HEK293 (cell line): Measurements from ENCODE around the gene SMNDC1.

ENCODE experiments used
- CTCF ChIA-PET: fragments of 350-600 bp; formaldehyde crosslinking; extraction: SDS; loops from one replicate; lab custom pipeline; 2021; ENCODE audit warnings: antibody characterized with exemption; lab: Yijun Ruan, JAX
- POLR2A ChIA-PET: fragments of 300-600 bp; formaldehyde crosslinking; extraction: SDS; loops from one replicate; lab custom pipeline; 2020; ENCODE audit warnings: antibody characterized with exemption, inconsistent platforms; lab: Yijun Ruan, JAX
- H3K27ac ChIP-seq: fragments of 200-500 bp; sonication (Bioruptor generic); 2 replicates; pipeline ENCODE4 v1.5.1; 2014; ENCODE audit warnings: low read depth, low read length, control low read depth, inconsistent platforms; ENCODE audit errors: extremely low read depth
- H3K36me3 ChIP-seq, 2 experiments: fragments of 200-500 bp in 1 of 2; sonication (Bioruptor generic) in 1 of 2; 1 replicate in 1 of 2; 2 replicates in 1 of 2; pipeline ENCODE4 v1.5.1; 2014 to 2017; ENCODE audit warnings: inconsistent platforms in 2 of 2, low read length in 2 of 2; ENCODE audit not compliant: control insufficient read depth in 2 of 2, insufficient read depth in 1 of 2
- H3K4me1 ChIP-seq: fragments of 200-500 bp; sonication (Bioruptor generic); 2 replicates; pipeline ENCODE4 v1.5.1; 2014; ENCODE audit warnings: mild to moderate bottlenecking, low read length, inconsistent platforms; ENCODE audit not compliant: control insufficient read depth, insufficient read depth
- H3K4me3 ChIP-seq: 2 replicates; pipeline ENCODE4 v1.5.1; 2011; ENCODE audit warnings: low read depth, mild to moderate bottlenecking, control low read depth, low read length, moderate library complexity
- H3K9me3 ChIP-seq: fragments of 200-500 bp; sonication (Bioruptor generic); 2 replicates; pipeline ENCODE4 v1.5.1; 2014; ENCODE audit warnings: low read depth, low read length, inconsistent platforms; ENCODE audit not compliant: control insufficient read depth, insufficient read depth
- ELK4 ChIP-seq: IDR thresholded peaks from 2 replicates; pipeline ENCODE4 v1.6.1; 2011; ENCODE audit warnings: mild to moderate bottlenecking, low read depth, low read length, borderline replicate concordance
- GLIS1 ChIP-seq: fragments of 450-650 bp; formaldehyde crosslinking; IDR thresholded peaks from 2 replicates; pipeline ENCODE4 v1.5.1; 2016; ENCODE audit warnings: missing biosample characterization, missing genetic modification characterization
- KLF7 ChIP-seq: fragments of 450-650 bp; formaldehyde crosslinking; IDR thresholded peaks from 2 replicates; pipeline ENCODE4 v1.5.1; 2016; ENCODE audit warnings: missing biosample characterization, missing genetic modification characterization, borderline replicate concordance
- KLF8 ChIP-seq: fragments of 450-650 bp; formaldehyde crosslinking; IDR thresholded peaks from 2 replicates; pipeline ENCODE4 v1.5.1; 2016; ENCODE audit warnings: missing biosample characterization, missing genetic modification characterization
- ZBTB48 ChIP-seq: fragments of 450-650 bp; formaldehyde crosslinking; IDR thresholded peaks from 2 replicates; pipeline ENCODE4 v1.5.1; 2016; ENCODE audit warnings: missing biosample characterization, missing genetic modification characterization
- ZBTB6 ChIP-seq: fragments of 450-650 bp; formaldehyde crosslinking; IDR thresholded peaks from 2 replicates; pipeline ENCODE4 v1.5.1; 2017; ENCODE audit warnings: missing biosample characterization, missing genetic modification characterization
- ZNF140 ChIP-seq: fragments of 450-650 bp; formaldehyde crosslinking; IDR thresholded peaks from 2 replicates; pipeline ENCODE4 v1.5.1; 2016; ENCODE audit warnings: missing biosample characterization, missing genetic modification characterization
- ZNF274 ChIP-seq, 2 experiments: fragments of 200-500 bp in 1 of 2; fragments of 450-650 bp in 1 of 2; sonication (Bioruptor generic) in 1 of 2; formaldehyde crosslinking in 1 of 2; IDR thresholded peaks; 2 replicates each; pipeline versions ENCODE4 v1.5.1 to v1.6.1; 2014 to 2016; ENCODE audit warnings: borderline replicate concordance in 1 of 2, inconsistent platforms in 1 of 2, low read length in 1 of 2, missing biosample characterization in 1 of 2, missing genetic modification characterization in 1 of 2
- ZNF311 ChIP-seq: fragments of 450-650 bp; formaldehyde crosslinking; IDR thresholded peaks from 2 replicates; pipeline ENCODE4 v1.5.1; 2017; ENCODE audit warnings: missing biosample characterization, missing genetic modification characterization, borderline replicate concordance
- ZNF398 ChIP-seq: fragments of 450-650 bp; formaldehyde crosslinking; IDR thresholded peaks from 2 replicates; pipeline ENCODE4 v1.5.1; 2017; ENCODE audit warnings: missing biosample characterization, missing genetic modification characterization
- ZNF518A ChIP-seq: fragments of 450-650 bp; formaldehyde crosslinking; conservative IDR thresholded peaks from 2 replicates; pipeline ENCODE4 v1.5.1; 2016; ENCODE audit warnings: low read depth, missing biosample characterization, missing genetic modification characterization
- ZNF555 ChIP-seq: fragments of 450-650 bp; formaldehyde crosslinking; conservative IDR thresholded peaks from 2 replicates; pipeline ENCODE4 v1.5.1; 2017; ENCODE audit warnings: missing biosample characterization, mild to moderate bottlenecking, missing genetic modification characterization, inconsistent platforms
- ZNF571 ChIP-seq: fragments of 450-650 bp; formaldehyde crosslinking; IDR thresholded peaks from 2 replicates; pipeline ENCODE4 v1.5.0; 2017; ENCODE audit warnings: missing biosample characterization, missing genetic modification characterization
- ZNF610 ChIP-seq: fragments of 450-650 bp; formaldehyde crosslinking; IDR thresholded peaks from 2 replicates; pipeline ENCODE4 v1.5.1; 2016; ENCODE audit warnings: missing biosample characterization, missing genetic modification characterization, borderline replicate concordance
- ZNF626 ChIP-seq: fragments of 450-650 bp; sonication (Bioruptor Pico); formaldehyde crosslinking; IDR thresholded peaks from 2 replicates; pipeline ENCODE4 v1.5.1; 2018; ENCODE audit warnings: missing biosample characterization, missing genetic modification characterization, inconsistent platforms
- ZNF639 ChIP-seq: fragments of 450-650 bp; formaldehyde crosslinking; IDR thresholded peaks from 2 replicates; pipeline ENCODE4 v1.5.1; 2016; ENCODE audit warnings: missing biosample characterization, missing genetic modification characterization
- ZNF664 ChIP-seq: fragments of 450-650 bp; formaldehyde crosslinking; IDR thresholded peaks from 2 replicates; pipeline ENCODE4 v1.5.1; 2016; ENCODE audit warnings: missing biosample characterization, missing genetic modification characterization
- ZNF670 ChIP-seq: fragments of 450-650 bp; formaldehyde crosslinking; IDR thresholded peaks from 2 replicates; pipeline ENCODE4 v1.5.1; 2016; ENCODE audit warnings: missing biosample characterization, missing genetic modification characterization, low read depth
- ZNF707 ChIP-seq: fragments of 450-650 bp; formaldehyde crosslinking; IDR thresholded peaks from 2 replicates; pipeline ENCODE4 v1.5.1; 2016; ENCODE audit warnings: missing biosample characterization, missing genetic modification characterization
- ZSCAN23 ChIP-seq: fragments of 450-650 bp; formaldehyde crosslinking; IDR thresholded peaks from 2 replicates; pipeline ENCODE4 v1.5.1; 2016; ENCODE audit warnings: missing biosample characterization, missing genetic modification characterization

Gene SMNDC1

GRCh38 chr10:110354322-110354766, 49.6 kb upstream of the SMNDC1 start (continued):
- no peak for TF ChIP-seq ZNF639

GRCh38 chr10:110353244-110354119, 48.8 kb upstream of the SMNDC1 start:
- H3K4me3 ChIP-seq = no peak overlapping the region
- ChIA-PET POLR2A (interaction anchor here (1.0 to 1.3 kb wide), 4 partner anchors 8 to 147 kb away, joined by 3 read pairs; no protein-coding TSS in a partner anchor), CTCF (interaction anchor here (0.5 to 4.5 kb wide), 53 partner anchors 8 to 1744 kb away, joined by 3 to 34 read pairs (median 4); no protein-coding TSS in a partner anchor)
- no peak overlapping the region for H3K27ac ChIP-seq
- TF ChIP-seq ZNF518A (no peak), ELK4 (no peak), KLF8 (tag by site-specific recombination) (no peak), KLF7 (no peak), ZNF610 (no peak)
- no peaks in the 10 kb centered on the region for H3K36me3 ChIP-seq
- H3K9me3 ChIP-seq = no peaks in the 10 kb centered on the region
- no peaks in the 10 kb centered on the region for H3K4me1 ChIP-seq

- ChIA-PET POLR2A (interaction anchor here (1.2 kb wide), 1 partner anchor 17 kb away, joined by 3 read pairs; no protein-coding TSS in a partner anchor), CTCF (interaction anchor here (0.5 to 4.5 kb wide), 18 partner anchors 8 to 249 kb away, joined by 3 to 34 read pairs (median 5); no protein-coding TSS in a partner anchor)
- no peak overlapping the region for H3K27ac ChIP-seq
- TF ChIP-seq ZNF626 (tag by site-specific recombination) = no peak
- no peak for TF ChIP-seq ZNF140 (tag by site-specific recombination)
- TF ChIP-seq ZNF707 (tag by site-specific recombination) = no peak
- no peak for TF ChIP-seq ZNF670
- no peak for TF ChIP-seq ZNF555
- no peak for TF ChIP-seq ZBTB48 (tag by site-specific recombination)
- TF ChIP-seq ZSCAN23 (tag by site-specific recombination) = no peak
- TF ChIP-seq GLIS1 = no peak
- TF ChIP-seq ZNF311 (tag by site-specific recombination) = no peak
- TF ChIP-seq ZNF664 (tag by site-specific recombination) = no peak
- TF ChIP-seq ZBTB6 (tag by site-specific recombination) = no peak
- TF ChIP-seq ZNF398 (tag by site-specific recombination) = no peak
- no peak for TF ChIP-seq ZNF274 (IDR thresholded peaks at IDR 0.05; ENCODE audit: low read length)
- TF ChIP-seq ZNF274 (tag by site-specific recombination; IDR thresholded peaks at IDR 0.05; ENCODE audit: borderline replicate concordance) = no peak
- TF ChIP-seq ZNF571 (tag by site-specific recombination) = no peak
Observed at GRCh38 chr10:110352930-110353243, 48.2 kb upstream of the SMNDC1 start.

More at GRCh38 chr10:110352930-110353243, 48.2 kb upstream of the SMNDC1 start:
- H3K4me1 ChIP-seq = no peaks in the 10 kb centered on the region
- no peaks in the 10 kb centered on the region for H3K36me3 ChIP-seq
- no peaks in the 10 kb centered on the region for H3K9me3 ChIP-seq
- H3K4me3 ChIP-seq = no peak overlapping the region
